ENCODE results near the gene MX1. TPM values are rescaled to one million over a fixed set of nuclear protein-coding genes. Genes with fewer than 3 reads are reported as not detected.

The MX1 gene
- total and polyA plus RNA-seq, 7 donors = 2.2 to 14.9 (median 3.8) TPM

GRCh38 chr21:41442481-41443186 is 16.6 kb downstream of the MX1 start:
- DNase-seq = no peak
- no peaks in the 10 kb centered on the region for H3K9me3 ChIP-seq
- ATAC-seq = no peak
- H3K27me3 ChIP-seq (ENCODE audit: insufficient read depth in 3 of 3, low read length in 2 of 3) = no peaks in the 10 kb centered on the region
- intact Hi-C loops (cut with DNase I) = no loop called here
- 89 to 95% (median 94%) methylated on average over 2 of the region's 2 CpGs for WGBS, 3 donors
- peaks cover 0 to 18% of the 10 kb centered on the region in 2 donors for H3K36me3 ChIP-seq (ENCODE audit: insufficient read depth in 1 of 2, low read depth in 1 of 2)
- no peak overlapping the region for H3K27ac ChIP-seq
- H3K4me1 ChIP-seq = no peaks in the 10 kb centered on the region
- no peak for TF ChIP-seq CTCF (IDR thresholded peaks at IDR 0.05)
- H3K4me3 ChIP-seq = no peak overlapping the region

GRCh38 chr21:41443562-41443961 is 17.5 kb downstream of the MX1 start:
- Histone ChIP-seq H3K9me3 (no peaks in the 10 kb centered on the region), H3K27me3 (ENCODE audit: insufficient read depth in 3 of 3, low read length in 2 of 3) (no peaks in the 10 kb centered on the region), H3K4me1 (no peaks in the 10 kb centered on the region), H3K36me3 (ENCODE audit: insufficient read depth in 1 of 2, low read depth in 1 of 2) (peaks cover 0 to 24% of the 10 kb centered on the region in 2 donors), H3K27ac (no peak overlapping the region), H3K4me3 (no peak overlapping the region)
- no peak for TF ChIP-seq CTCF (IDR thresholded peaks at IDR 0.05)
- 87 to 92% (median 91%) methylated on average over 7 of the region's 7 CpGs for WGBS, 3 donors
- ATAC-seq (no peak), DNase-seq (no peak)
- intact Hi-C loops (cut with DNase I) = no loop called here

- TF ChIP-seq CTCF (IDR thresholded peaks at IDR 0.05) = no peak
- H3K4me3 ChIP-seq = no peak overlapping the region
- no peaks in the 10 kb centered on the region for H3K9me3 ChIP-seq
- no peaks in the 10 kb centered on the region for H3K27me3 ChIP-seq (ENCODE audit: insufficient read depth in 3 of 3, low read length in 2 of 3)
- peaks cover 0 to 24% of the 10 kb centered on the region in 2 donors for H3K36me3 ChIP-seq (ENCODE audit: insufficient read depth in 1 of 2, low read depth in 1 of 2)
- no peak overlapping the region for H3K27ac ChIP-seq
- intact Hi-C loops (cut with DNase I) = no loop called here
- H3K4me1 ChIP-seq = no peaks in the 10 kb centered on the region
- ATAC-seq = no peak
- DNase-seq = no peak
- WGBS, 3 donors = 86 to 89% (median 87%) methylated on average over 13 of the region's 13 CpGs
These were observed 18.8 kb downstream of the MX1 start for GRCh38 chr21:41444703-41445464.

GRCh38 chr21:41445465-41445862 is 19.4 kb downstream of the MX1 start:
- ATAC-seq (no peak), DNase-seq (no peak)
- no peaks in the 10 kb centered on the region for H3K27me3 ChIP-seq (ENCODE audit: insufficient read depth in 3 of 3, low read length in 2 of 3)
- H3K36me3 ChIP-seq (ENCODE audit: insufficient read depth in 1 of 2, low read depth in 1 of 2) = peaks cover 0 to 24% of the 10 kb centered on the region in 2 donors
- H3K9me3 ChIP-seq = no peaks in the 10 kb centered on the region
- TF ChIP-seq CTCF (IDR thresholded peaks at IDR 0.05) = no peak
- H3K4me3 ChIP-seq = no peak overlapping the region
- no peak overlapping the region for H3K27ac ChIP-seq
- H3K4me1 ChIP-seq = no peaks in the 10 kb centered on the region
- 68 to 80% (median 72%) methylated on average over 7 of the region's 7 CpGs for WGBS, 3 donors
- intact Hi-C loops (cut with DNase I) = no loop called here
